GM12878 (cell line): ENCODE measurements around the gene PNPLA3. TPM values are rescaled to one million over a fixed set of nuclear protein-coding genes. Genes with fewer than 3 reads are reported as not detected.

Source experiments
- ATAC-seq: fragments of 200-7000 bp; cut with Tn5 transposase; 3 replicates; pipeline ENCODE4 v1.9.1; 2020; ENCODE audit warnings: mild to moderate bottlenecking, moderate library complexity
- BruUV-seq: library from RNA; stranded (reverse); fragments of 400-500 nt; replicated peaks from 2 replicates; lab custom pipeline; 2021; lab: Mats Ljungman, UMichigan
- CTCF ChIA-PET: fragments of 300-600 bp; sonication (Branson Sonifier 250); formaldehyde crosslinking; extraction: SDS; loops from one replicate; lab custom pipeline; 2021; ENCODE audit warnings: inconsistent platforms; lab: Yijun Ruan, JAX
- POLR2A ChIA-PET: fragments of 350-600 bp; formaldehyde crosslinking; extraction: SDS; loops from one replicate; lab custom pipeline; 2021; ENCODE audit warnings: inconsistent platforms; lab: Charles Lee
- RAD21 ChIA-PET: fragments of 300-600 bp; sonication (Branson Sonifier 250); formaldehyde crosslinking; loops from one replicate; lab custom pipeline; 2023; ENCODE audit warnings: antibody characterized with exemption; ENCODE audit not compliant: unreplicated experiment; lab: Charles Lee
- SMC1A ChIA-PET: fragments of 300-600 bp; sonication (Branson Sonifier 250); formaldehyde crosslinking; loops from one replicate; lab custom pipeline; 2023; ENCODE audit not compliant: unreplicated experiment, uncharacterized antibody; lab: Charles Lee
- DNase-seq: peaks from one replicate; pipeline ENCODE4 v3.0.0-alpha.2; 2011; ENCODE audit warnings: low read depth, low spot score
- FAIRE-seq: peaks from 3 replicates; lab custom pipeline; 2011; peaks lifted over from hg19 to GRCh38; lab: Jason Lieb, UNC
- H2AFZ ChIP-seq: 2 replicates; pipeline ENCODE4 v1.6.0; 2011; ENCODE audit warnings: low read depth, low read length, control low read depth; ENCODE audit not compliant: control insufficient read depth
- H3K27ac ChIP-seq: 2 replicates; pipeline ENCODE4 v1.5.1; 2011; ENCODE audit warnings: control low read depth; ENCODE audit not compliant: control insufficient read depth, insufficient read depth
- H3K27me3 ChIP-seq, 2 experiments: replicated peaks in 1 of 2; 2 replicates each; pipeline versions ENCODE4 v1.6.0 to v1.6.1; 2011; ENCODE audit warnings: low read length in 1 of 2; ENCODE audit not compliant: control insufficient read depth in 2 of 2, insufficient read depth in 2 of 2
- H3K36me3 ChIP-seq, 2 experiments: 2 replicates each; pipeline ENCODE4 v1.5.1; 2011; ENCODE audit warnings: low read length in 1 of 2; ENCODE audit not compliant: control insufficient read depth in 2 of 2, insufficient read depth in 2 of 2
- H3K4me1 ChIP-seq: 2 replicates; pipeline ENCODE4 v1.6.1; 2011; ENCODE audit warnings: mild to moderate bottlenecking, low read length, moderate library complexity, mixed read lengths; ENCODE audit not compliant: control insufficient read depth, insufficient read depth
- H3K4me2 ChIP-seq: 2 replicates; pipeline ENCODE4 v1.6.0; 2011; ENCODE audit warnings: control low read depth; ENCODE audit not compliant: control insufficient read depth, insufficient read depth
- H3K4me3 ChIP-seq: fragments of 200-600 bp; sonication (generic); 2 replicates; pipeline ENCODE4 v1.5.1; 2016
- H3K79me2 ChIP-seq: 2 replicates; pipeline ENCODE4 v1.6.0; 2011; ENCODE audit warnings: low read length; ENCODE audit not compliant: control insufficient read depth, insufficient read depth
- H3K9ac ChIP-seq: 2 replicates; pipeline ENCODE4 v1.8.0; 2011; ENCODE audit warnings: low read length, control low read depth, mixed read lengths; ENCODE audit not compliant: control insufficient read depth, insufficient read depth
- H3K9me3 ChIP-seq: replicated peaks from 3 replicates; pipeline ENCODE4 v1.5.1; 2011; ENCODE audit warnings: mild to moderate bottlenecking, low read length; ENCODE audit not compliant: control insufficient read depth, insufficient read depth
- H4K20me1 ChIP-seq: 2 replicates; pipeline ENCODE4 v1.6.0; 2011; ENCODE audit not compliant: control insufficient read depth, insufficient read depth
- CBX5 ChIP-seq: sonication (generic); IDR thresholded peaks from 2 replicates; pipeline ENCODE4 v1.6.1; 2016; ENCODE audit warnings: low read depth, moderate library complexity, mild to moderate bottlenecking, inconsistent platforms
- CEBPZ ChIP-seq: fragments of 150-350 bp; IDR thresholded peaks from 2 replicates; pipeline ENCODE4 v1.6.1; 2016; ENCODE audit warnings: low read depth, low read length
- CHD4 ChIP-seq: fragments of 200-600 bp; sonication (generic); IDR thresholded peaks from 2 replicates; pipeline ENCODE4 v1.6.1; 2016; ENCODE audit warnings: mild to moderate bottlenecking
- EZH2 ChIP-seq: IDR thresholded peaks from 2 replicates; pipeline ENCODE4 v1.6.1; 2012; ENCODE audit warnings: low read depth, mild to moderate bottlenecking, control low read depth, inconsistent platforms, low read length, borderline replicate concordance; ENCODE audit not compliant: control insufficient read depth
- JUND ChIP-seq: IDR thresholded peaks from 2 replicates; pipeline ENCODE4 v1.6.1; 2012; ENCODE audit warnings: low read depth, mild to moderate bottlenecking, low read length, improper control_type of control experiment, moderate library complexity
- PAX5 ChIP-seq: IDR thresholded peaks from 2 replicates; pipeline ENCODE4 v1.6.1; 2011; ENCODE audit warnings: low read depth, low read length, borderline replicate concordance
- POLR2AphosphoS2 ChIP-seq: IDR thresholded peaks from 2 replicates; pipeline ENCODE4 v1.6.1; 2011; ENCODE audit warnings: low read depth, mild to moderate bottlenecking, low read length, improper control_type of control experiment, moderate library complexity
- POU2F2 ChIP-seq: IDR thresholded peaks from 3 replicates; pipeline ENCODE4 v1.6.1; 2011; ENCODE audit warnings: low read depth, mild to moderate bottlenecking, low read length, borderline replicate concordance
- SMARCA5 ChIP-seq: fragments of 450-650 bp; IDR thresholded peaks from 2 replicates; pipeline ENCODE4 v1.6.1; 2017; ENCODE audit warnings: mild to moderate bottlenecking
- SPI1 ChIP-seq: IDR thresholded peaks from 2 replicates; pipeline ENCODE4 v1.6.1; 2011; ENCODE audit warnings: low read depth, mild to moderate bottlenecking, low read length, moderate library complexity, borderline replicate concordance; ENCODE audit not compliant: insufficient read depth
- STAT3 ChIP-seq: IDR thresholded peaks from 2 replicates; pipeline ENCODE4 v1.6.1; 2011; ENCODE audit warnings: low read depth, low read length, improper control_type of control experiment
- WRNIP1 ChIP-seq: IDR thresholded peaks from 2 replicates; pipeline ENCODE4 v1.6.1; 2011; ENCODE audit warnings: low read depth, low read length, improper control_type of control experiment, borderline replicate concordance
- YY1 ChIP-seq: IDR thresholded peaks from 2 replicates; pipeline ENCODE4 v1.6.1; 2011; ENCODE audit warnings: low read depth, mild to moderate bottlenecking, low read length
- ZNF384 ChIP-seq: IDR thresholded peaks from 2 replicates; pipeline ENCODE4 v1.6.1; 2012; ENCODE audit warnings: low read depth, mild to moderate bottlenecking, low read length, improper control_type of control experiment, borderline replicate concordance
- WGBS: methylation state at CpG from one replicate; pipeline ENCODE4 v1.1.6; 2016; ENCODE audit warnings: low lambda C conversion rate; ENCODE audit not compliant: insufficient replicate concordance, insufficient coverage; ENCODE audit errors: missing lambda C conversion rate; 5-methylcytosine and 5-hydroxymethylcytosine counted together
- in situ Hi-C: fragments of 300-500 bp; cut with MboI; formaldehyde crosslinking; loops from 9 replicates; pipeline ENCODE4 v1.14.3; 2018; ENCODE audit warnings: mixed read lengths
- intact Hi-C: fragments of 100-400 bp; cut with micrococcal nuclease; formaldehyde crosslinking; loops from one replicate; pipeline ENCODE4 v1.14.2; 2022; ENCODE audit not compliant: unreplicated experiment
- polyA plus RNA-seq, 11 experiments: library from polyadenylated mRNA; depleted of rRNA in 4 of 11; unstranded in 6 of 11; stranded (reverse) in 5 of 11; fragments of >200 nt; fragmentation: Nextera tagmentation in 4 of 11; fragmentation: Illumina TruSeq in 1 of 11; extraction: Ambion mirVana in 4 of 11; extraction: Trizol in 1 of 11; gene quantifications; 1 replicate in 1 of 11; 2 replicates in 10 of 11; pipeline versions ENCODE4 v1.2.1 to v1.2.3, GENCODE V29; 2011 to 2016; ENCODE audit warnings: inconsistent platforms in 2 of 11, missing spikeins in 2 of 11, low read depth in 1 of 11
- total RNA-seq, 4 experiments: library from RNA; depleted of rRNA in 3 of 4; stranded (reverse); fragments of >200 nt in 3 of 4; fragmentation: Illumina TruSeq in 1 of 4; extraction: Trizol in 1 of 4; gene quantifications; 2 replicates each; pipeline versions ENCODE4 v1.2.1 to v1.2.3, GENCODE V29; 2013 to 2021

Gene PNPLA3
- total and polyA plus RNA-seq, 10 of the 15 experiments (the other 5 are each of a cell fraction or from before 2014, with no cell fraction given): 0.05 to 0.08 TPM; not detected in 8

- in situ Hi-C loops (no loop called here), intact Hi-C loops (no loop called here)
- H2AFZ ChIP-seq: no peak overlapping the region
- ChIA-PET POLR2A (no interaction called here), CTCF (interaction anchor here (0.6 to 1.3 kb wide), 3 partner anchors 69 to 419 kb away, joined by 3 to 4 read pairs (median 4); no protein-coding TSS in a partner anchor), RAD21 (no interaction called here), SMC1A (no interaction called here)
- H4K20me1 ChIP-seq: no peaks in the 10 kb centered on the region
- no peak overlapping the region for H3K9ac ChIP-seq
- no peaks in the 10 kb centered on the region for H3K36me3 ChIP-seq
- WGBS: 6% methylated on average over 4 of the region's 7 CpGs
- TF ChIP-seq PAX5 (no peak), STAT3 (no peak), POLR2AphosphoS2 (no peak), WRNIP1 (no peak)
- H3K27me3 ChIP-seq: no peaks in the 10 kb centered on the region
- DNase-seq (no peak), ATAC-seq (no peak), FAIRE-seq (no peak)
- no peak overlapping the region for H3K4me3 ChIP-seq
- H3K79me2 ChIP-seq: peaks cover 27% of the 10 kb centered on the region
- no peaks in the 10 kb centered on the region for H3K9me3 ChIP-seq
- no peak overlapping the region for H3K4me2 ChIP-seq
- peaks cover 3% of the 10 kb centered on the region for H3K4me1 ChIP-seq
- no peak overlapping the region for H3K27ac ChIP-seq
- no TSS peak for BruUV-seq
Measured at GRCh38 chr22:43951966-43952365, 28.4 kb downstream of the PNPLA3 start.

- peak overlapping the region; percentile 88 for H3K9ac ChIP-seq
- POLR2A ChIA-PET: interaction anchor here (0.6 to 1.4 kb wide), 2 partner anchors 8 to 700 kb away, joined by 4 to 6 read pairs; no protein-coding TSS in a partner anchor
- CTCF ChIA-PET: interaction anchor here (0.7 to 1.9 kb wide), 4 partner anchors 8 to 132 kb away, joined by 3 to 17 read pairs (median 4); no protein-coding TSS in a partner anchor
- H3K4me2 ChIP-seq: peak overlapping the region; percentile 96
- no peak for DNase-seq
- H3K79me2 ChIP-seq: peaks cover 32% of the 10 kb centered on the region
- 33% methylated on average over 7 of the region's 7 CpGs for WGBS
- FAIRE-seq: no peak
- H2AFZ ChIP-seq: peak overlapping the region; percentile 85; the same call in 1 of the 2 replicates
- H3K4me3 ChIP-seq: peak overlapping the region; percentile 90
- peak; percentile 7; the same call in 2 of the 3 replicates for ATAC-seq
- H3K27me3 ChIP-seq: no peaks in the 10 kb centered on the region
- peaks cover 3% of the 10 kb centered on the region for H3K4me1 ChIP-seq
- H3K36me3 ChIP-seq: no peaks in the 10 kb centered on the region
- no peaks in the 10 kb centered on the region for H3K9me3 ChIP-seq
- intact Hi-C loops (no loop called here), in situ Hi-C loops (no loop called here)
- BruUV-seq: no TSS peak
- H4K20me1 ChIP-seq: no peaks in the 10 kb centered on the region
- SMC1A ChIA-PET: interaction anchor here (1.3 to 2.0 kb wide), 3 partner anchors 39 to 142 kb away, joined by 3 to 6 read pairs (median 3); partner anchors contain the start of gene EFCAB6
- no peak overlapping the region for H3K27ac ChIP-seq
- RAD21 ChIA-PET: interaction anchor here (1.1 to 2.0 kb wide), 2 partner anchors 8 to 131 kb away, joined by 3 to 8 read pairs; no protein-coding TSS in a partner anchor
- no peak for TF ChIP-seq SPI1
- TF ChIP-seq ZNF384: no peak
- TF ChIP-seq CBX5: no peak
- no peak for TF ChIP-seq SMARCA5
- no peak for TF ChIP-seq CEBPZ
- TF ChIP-seq JUND: no peak
- TF ChIP-seq EZH2: no peak
- TF ChIP-seq YY1: no peak
- TF ChIP-seq POU2F2: no peak
- TF ChIP-seq CHD4: no peak
Measured at GRCh38 chr22:43953988-43954785, 30.6 kb downstream of the PNPLA3 start.
